ENCODE results near the gene ATP10A.

Gene ATP10A

DNA sequence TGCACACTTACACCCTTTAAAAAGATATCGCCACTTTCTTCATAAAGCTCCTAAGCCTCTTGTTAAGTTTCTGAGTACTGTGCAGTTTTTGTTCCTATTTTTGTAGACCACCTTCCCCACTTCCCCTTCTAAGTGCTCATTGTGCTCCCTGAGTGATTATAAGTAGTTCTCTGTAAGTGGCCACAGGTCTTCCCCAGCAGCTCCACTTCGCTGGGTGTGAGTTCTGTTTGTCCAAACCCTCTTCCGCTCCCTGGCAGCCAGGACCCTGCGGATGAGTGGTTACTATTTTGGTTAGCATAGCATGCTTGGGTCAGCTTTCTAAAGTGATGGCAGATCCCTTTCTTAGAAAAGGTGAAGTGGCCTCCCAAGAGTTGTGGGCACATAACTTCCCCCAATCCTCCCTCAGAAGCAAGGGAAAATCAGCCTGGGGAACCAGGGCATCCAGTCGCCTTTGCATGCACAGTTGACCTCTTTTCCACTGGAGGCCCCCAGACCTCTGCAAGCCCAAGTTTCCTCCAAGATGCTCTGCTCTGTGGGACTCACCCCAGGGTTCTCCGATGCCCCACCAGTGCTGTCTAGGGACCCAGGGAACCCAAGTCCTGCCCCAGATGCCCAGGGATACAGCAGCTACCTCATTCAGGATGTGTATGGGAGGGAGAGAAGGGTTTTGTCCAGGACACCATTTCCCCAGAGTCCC is 69.6 kb downstream of the ATP10A start:
- DNase-seq (ENCODE audit: low spot score) = no peak

DNA sequence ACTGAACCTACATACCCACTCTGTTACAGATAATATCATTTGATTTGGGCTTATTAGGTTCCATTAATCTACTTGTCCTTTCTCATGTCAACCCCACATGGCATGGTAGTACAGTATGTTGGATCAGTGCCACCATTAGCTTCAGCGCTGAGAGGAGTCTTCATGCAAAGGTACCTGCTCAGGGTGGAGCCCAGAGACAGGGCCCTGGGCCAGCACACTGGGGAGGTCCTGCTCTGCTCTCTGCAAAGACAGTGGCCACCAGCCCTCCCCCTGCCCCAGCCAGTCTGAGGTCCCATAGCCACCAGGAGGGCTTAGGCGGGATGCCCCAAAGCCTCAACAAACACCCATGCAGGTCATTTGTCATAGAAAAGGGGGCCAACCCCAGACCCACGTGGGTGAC is 71.0 kb downstream of the ATP10A start:
- no peak for DNase-seq (ENCODE audit: low spot score)

DNA sequence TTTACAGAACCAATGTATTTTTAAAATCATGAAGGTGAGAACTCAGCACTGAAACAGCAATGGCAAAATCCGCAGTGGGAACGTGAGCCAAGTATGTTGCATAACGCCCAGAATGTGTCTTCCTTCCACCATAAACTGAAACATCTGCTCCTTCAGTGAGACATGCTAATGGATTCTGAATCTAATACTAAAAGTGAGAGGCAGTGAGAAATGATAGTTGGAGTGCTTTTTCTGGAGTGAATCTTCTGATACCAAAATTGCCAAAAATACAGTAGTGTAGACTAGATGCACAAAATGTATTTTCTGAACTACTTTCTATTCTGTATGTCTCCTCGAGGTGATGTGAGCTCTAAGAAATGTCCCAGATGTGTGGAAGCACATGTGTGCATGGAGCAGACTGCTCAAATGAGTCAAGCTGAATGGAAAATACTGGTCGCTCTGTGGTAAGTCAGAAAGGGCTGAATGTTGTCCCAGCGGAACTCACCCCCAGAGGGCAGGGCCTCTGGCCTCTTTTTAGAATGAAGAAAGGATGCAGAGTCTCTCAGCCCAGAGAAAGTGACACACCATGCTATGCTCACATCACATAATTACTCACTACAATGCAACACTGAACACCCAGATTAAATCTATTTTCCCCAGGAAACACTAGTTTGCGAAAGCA is 73.0 kb downstream of the ATP10A start:
- no peak for DNase-seq (ENCODE audit: low spot score)

DNA sequence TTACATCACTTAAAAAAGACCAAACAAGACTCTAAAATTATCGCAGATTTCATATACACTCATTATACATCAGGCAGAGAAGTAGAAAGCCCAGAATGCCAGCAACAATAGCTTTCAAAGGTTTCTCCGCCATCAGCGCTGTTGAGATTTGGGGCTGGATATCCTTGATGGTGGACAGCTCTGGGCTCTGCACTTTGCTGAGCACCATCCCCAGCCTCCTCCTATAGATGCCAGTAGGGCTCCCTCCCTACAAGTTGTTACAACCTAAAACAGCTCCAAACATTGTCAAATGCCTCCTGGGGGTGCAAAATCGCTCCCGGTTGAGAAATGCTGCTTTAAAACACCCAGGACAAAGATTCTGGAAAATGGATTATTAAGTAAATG is 73.5 kb downstream of the ATP10A start:
- DNase-seq (ENCODE audit: low spot score) = no peak

DNA sequence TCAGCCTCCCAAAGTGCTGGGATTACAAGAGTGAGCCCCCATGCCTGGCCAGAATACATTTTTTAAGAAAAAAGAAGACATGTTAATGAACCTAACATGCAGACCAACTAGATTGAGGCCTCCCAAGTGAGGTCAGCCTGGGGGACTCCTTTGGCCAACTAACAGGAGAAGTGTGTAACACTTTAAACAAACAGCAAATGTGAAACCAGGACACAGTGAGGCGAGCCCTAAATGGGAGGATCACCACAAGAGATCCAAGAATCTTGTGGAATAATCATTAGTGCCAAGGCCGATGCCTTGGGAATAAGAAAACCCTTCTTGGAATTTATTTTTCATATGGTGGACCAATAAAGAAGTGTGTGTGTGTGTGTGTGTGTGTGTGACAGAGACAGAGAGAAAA is 73.9 kb downstream of the ATP10A start:
- DNase-seq (ENCODE audit: low spot score) = no peak

- no peak for DNase-seq (ENCODE audit: low spot score)
Measured at GRCh38 chr15:25787855-25788520, 75.1 kb downstream of the ATP10A start.

GRCh38 chr15:25787381-25787780 is 75.7 kb downstream of the ATP10A start:
- no peak for DNase-seq (ENCODE audit: low spot score)

- no peak for DNase-seq (ENCODE audit: low spot score)
Measured at GRCh38 chr15:25786040-25786439, 77.1 kb downstream of the ATP10A start.

DNA sequence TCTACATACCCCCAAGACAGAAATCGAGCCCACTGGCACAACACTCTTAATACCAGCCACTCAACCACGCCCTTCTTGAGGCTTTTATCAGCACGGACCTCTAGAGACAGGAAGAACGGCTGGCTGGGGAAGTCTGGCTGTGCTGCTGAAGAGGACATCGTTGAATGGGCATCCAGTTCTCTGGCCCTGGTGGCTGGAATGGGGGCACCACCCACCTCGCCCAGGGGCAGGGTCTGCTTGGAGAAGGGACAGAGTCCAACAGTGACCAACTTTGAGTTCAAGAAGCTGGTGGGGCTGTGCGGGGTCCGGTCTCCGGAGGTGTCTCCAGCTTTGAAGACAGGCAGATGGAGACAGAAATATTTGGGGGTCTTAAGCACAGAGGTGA is 77.5 kb downstream of the ATP10A start:
- no peak for DNase-seq (ENCODE audit: low spot score)

DNA sequence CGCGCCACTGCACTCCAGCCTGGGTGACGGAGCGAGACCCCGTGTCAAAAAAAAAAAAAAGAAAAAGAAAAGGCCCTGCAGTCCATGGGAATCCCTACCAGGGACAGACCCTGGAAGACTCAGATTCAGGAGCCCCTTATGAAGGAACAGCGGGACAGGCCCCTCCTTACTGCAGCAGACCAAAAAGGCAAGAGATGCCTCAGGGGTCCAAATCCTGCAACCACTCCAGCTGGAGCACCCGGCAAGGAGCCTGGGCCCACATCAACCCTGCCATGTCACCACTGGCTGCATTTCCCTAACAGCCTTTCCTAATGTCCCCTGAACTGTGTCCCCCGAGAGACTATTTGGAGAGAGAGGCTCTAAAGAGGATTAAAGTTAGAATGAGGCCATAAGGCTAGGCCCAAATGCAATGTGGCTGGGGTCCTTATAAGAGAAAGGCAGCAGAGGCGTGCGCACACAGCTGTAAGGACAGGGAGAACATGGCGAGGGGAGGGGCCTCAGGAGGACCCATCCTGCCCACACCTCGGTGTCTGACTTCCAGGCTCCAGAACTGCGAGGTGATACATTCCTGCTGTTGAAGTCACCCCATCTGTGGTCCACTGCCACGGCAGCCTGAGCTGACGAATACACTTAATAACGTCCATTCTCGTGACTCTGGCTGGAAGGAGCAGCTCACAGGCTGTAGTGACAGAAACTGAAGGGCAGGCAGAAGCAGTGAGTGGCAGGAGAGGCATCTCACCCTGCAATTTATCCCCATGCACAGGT is 78.1 kb downstream of the ATP10A start:
- no peak for DNase-seq (ENCODE audit: low spot score)

DNA sequence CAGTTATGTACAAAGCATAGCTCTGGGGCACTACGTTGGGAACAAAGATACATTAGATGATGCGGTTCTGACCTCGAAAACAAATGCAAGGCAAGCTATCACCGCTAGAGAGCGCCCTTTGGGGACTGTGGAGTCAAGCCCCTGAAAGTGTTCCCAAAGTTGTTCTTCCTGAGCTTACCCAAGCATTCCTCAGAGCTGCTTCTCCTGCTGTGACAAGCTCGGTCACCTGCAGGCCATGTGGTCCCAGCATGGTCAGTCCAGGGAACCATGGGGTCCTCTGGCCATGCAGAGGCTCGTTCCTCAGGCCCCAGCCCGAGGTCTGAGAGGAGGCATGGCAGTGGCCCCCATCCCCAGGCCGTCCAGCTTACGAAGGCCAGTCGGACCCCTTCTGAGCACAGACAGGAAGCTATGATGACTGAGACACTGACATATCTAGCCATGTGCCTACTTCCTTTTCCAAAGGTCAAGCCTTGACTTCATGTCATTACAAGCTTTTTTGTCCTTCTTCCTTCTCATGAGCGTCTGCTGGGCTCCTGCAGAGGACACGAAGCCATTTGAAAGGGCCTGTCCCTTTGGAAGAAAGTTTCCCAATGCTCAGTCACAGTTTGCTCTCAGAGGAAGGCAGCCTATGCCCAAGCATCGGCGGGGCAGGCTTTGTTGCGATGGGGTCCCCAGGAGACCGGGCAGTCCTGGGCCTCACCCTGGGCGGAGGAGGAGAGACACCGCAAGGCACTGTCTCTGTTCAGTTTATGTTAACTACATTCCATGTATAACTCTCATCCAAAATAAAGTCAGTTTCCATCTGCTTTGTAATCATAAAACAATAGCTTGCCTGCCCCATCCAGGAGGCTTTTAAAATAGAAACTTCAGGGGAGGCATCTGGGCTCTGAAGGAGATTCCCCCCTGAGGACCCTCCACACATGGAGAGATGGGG is 79.3 kb downstream of the ATP10A start:
- DNase-seq (ENCODE audit: low spot score) = no peak

DNA sequence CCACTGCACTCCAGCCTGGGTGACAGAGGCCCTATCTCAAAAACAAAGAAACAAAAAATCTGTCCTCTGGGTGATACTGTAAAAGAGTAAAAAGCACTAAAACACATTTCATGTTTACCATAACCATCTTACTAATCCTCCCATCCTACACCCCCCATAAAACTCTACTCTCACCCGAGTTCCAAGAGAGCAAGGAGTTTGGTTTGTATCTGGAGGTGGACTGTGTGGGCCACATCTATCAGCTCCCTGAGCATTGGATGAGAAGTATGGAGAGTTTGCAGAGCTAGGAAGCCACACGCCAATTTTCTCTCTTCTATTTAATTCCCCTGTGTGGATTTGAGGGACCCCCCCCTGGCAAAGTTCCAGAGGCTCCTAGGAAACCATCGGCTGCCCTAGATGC is 80.0 kb downstream of the ATP10A start:
- no peak for DNase-seq (ENCODE audit: low spot score)

DNA sequence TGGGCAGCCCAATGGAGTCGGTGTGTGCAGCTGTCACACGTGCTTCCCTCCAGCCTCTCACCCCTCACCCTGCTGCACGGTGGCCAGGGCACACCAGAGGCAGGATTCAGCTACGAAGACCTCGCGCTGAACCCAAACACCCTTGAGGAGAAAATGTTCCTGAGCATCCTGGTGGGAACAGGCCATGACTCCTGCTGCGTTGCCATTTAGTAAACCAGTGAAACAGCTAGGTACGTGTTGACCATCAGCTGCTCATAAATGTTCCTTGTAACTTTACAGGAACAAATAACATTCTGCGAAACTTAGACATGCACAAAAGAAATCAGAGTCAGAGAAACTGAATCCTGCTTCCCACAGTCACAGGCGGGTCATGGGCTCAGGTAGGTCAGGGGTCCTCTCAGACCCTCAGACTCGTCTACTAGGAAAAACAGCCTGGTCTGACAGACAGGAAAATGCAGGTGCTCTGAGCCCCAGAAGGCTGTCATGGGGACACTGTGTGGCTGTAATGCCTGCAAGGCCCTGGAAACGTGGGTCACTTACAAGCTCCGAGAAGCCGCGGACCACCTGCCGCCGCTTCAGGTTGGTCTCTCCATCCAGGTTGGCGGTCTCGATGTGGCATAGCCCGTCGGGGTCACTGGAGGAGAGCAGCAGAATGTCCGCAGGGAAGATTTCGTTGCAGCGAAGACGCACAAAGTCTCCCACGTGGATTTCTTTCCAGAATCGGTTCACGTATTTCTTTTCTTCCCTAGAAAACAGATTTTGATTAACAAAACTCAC is 82.5 kb downstream of the ATP10A start:
- DNase-seq (ENCODE audit: low spot score) = no peak

DNA sequence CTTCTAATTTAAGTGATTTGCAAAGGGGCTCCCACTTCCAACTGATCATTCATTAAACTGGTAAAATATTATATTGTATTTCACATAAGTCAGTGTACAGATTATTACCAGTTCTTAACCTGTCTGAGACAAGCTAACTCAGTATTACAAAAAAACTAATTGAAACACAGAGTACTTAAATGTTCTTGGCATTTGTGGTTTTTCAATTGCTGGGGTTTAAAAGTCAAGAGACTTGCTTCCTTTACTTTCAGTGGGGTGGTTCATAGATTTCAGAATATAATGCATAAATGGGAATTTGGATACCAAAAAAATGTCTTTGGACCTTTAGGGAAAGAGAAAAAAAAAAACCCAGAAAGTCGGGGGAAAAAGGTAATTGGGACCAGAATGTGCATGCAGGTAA is 85.0 kb downstream of the ATP10A start:
- no peak for DNase-seq (ENCODE audit: low spot score)

- no peak for DNase-seq (ENCODE audit: low spot score)
Measured at GRCh38 chr15:25777037-25777436, 86.1 kb downstream of the ATP10A start.

DNA sequence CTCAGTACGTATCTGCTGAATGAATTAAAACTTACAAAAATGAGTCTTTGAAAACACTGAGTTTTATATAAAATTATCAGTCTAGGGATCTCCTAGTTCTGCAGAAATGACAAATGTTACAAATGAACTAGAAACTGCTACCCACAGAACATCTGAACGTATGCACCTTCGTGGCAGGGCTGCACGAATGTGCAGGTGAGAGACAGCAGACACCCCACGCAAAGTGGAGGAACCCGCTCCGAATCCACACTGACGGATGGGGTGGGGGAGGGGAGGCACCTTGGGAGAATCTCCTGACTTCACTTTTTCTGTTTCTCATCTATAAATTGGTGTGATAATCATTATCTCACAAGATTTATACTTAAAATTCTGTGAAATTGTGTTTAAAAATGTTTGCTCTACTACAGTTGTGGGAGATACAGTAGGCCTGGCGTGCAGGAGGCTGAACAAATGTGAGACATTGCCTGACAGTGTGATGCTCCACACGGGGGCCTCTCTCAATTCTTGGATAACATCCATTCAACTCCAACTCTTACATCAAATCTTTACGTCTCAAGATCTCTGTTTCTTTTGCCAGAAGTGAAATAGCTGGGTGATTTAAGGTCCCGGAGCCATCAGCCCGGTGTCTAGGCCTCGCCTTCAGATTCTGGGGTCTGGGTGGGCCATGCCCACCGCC is 86.9 kb downstream of the ATP10A start:
- no peak for DNase-seq (ENCODE audit: low spot score)

DNA sequence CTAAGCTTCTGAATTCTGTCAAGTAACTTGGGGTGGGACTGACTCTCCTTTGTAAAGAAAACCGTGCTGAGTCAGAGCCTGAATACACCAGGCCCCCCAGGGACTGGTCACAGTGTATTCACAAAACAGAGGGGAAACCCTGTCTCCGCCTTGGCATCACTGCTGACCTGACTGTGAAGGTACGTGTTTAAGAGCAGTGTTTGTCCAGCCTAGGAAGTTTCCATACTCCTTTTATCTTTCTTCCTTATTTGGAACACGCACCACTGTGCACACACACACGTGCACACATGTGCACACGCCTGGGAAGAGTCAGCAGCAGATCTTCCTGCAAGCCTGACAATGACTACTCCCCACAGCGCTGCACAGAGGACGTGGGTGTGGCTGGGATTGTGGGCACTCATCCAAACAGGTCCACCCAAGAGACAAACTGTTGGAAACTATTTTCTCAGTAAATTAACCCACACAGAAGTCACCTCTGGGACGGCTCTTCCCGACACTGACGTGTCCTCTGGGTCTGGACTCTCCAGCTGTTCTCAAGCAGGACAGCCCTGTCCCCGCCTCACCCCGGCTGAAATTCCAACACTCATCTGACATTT is 87.7 kb downstream of the ATP10A start:
- no peak for DNase-seq (ENCODE audit: low spot score)

GRCh38 chr15:25774871-25775270 is 88.3 kb downstream of the ATP10A start:
- no peak for DNase-seq (ENCODE audit: low spot score)

- no peak for DNase-seq (ENCODE audit: low spot score)
Measured at GRCh38 chr15:25773248-25773647, 89.9 kb downstream of the ATP10A start.
